WTC11 (cell line): ENCODE results near the gene CLPTM1L. TPM values are rescaled to one million over a fixed set of nuclear protein-coding genes. Genes with fewer than 3 reads are reported as not detected.
A peak's percentile ranks its signal among the peaks of the same experiment; 100 is the strongest.

Source experiments
- ESRRA ChIP-seq: sonication (generic); formaldehyde crosslinking; IDR thresholded peaks from 2 replicates; pipeline ENCODE4 v1.8.1; 2022; ENCODE audit warnings: mild to moderate bottlenecking, missing genetic modification reagents, borderline replicate concordance
- GABPB1 ChIP-seq: sonication (generic); formaldehyde crosslinking; IDR thresholded peaks from 2 replicates; pipeline ENCODE4 v1.8.1; 2023; ENCODE audit warnings: mild to moderate bottlenecking, missing genetic modification reagents
- HMGA2 ChIP-seq: fragments of 250-450 bp; sonication (Bioruptor Pico); IDR thresholded peaks from 2 replicates; pipeline ENCODE4 v1.4.0; 2021; ENCODE audit warnings: mild to moderate bottlenecking, moderate library complexity
- IRF2 ChIP-seq: sonication (generic); formaldehyde crosslinking; IDR thresholded peaks from 2 replicates; pipeline ENCODE4 v1.8.0; 2022; ENCODE audit warnings: low read depth, missing genetic modification reagents, borderline replicate concordance
- JAZF1 ChIP-seq: fragments of 250-450 bp; sonication (Bioruptor Pico); IDR thresholded peaks from 2 replicates; pipeline ENCODE4 v1.9.0; 2021; ENCODE audit warnings: moderate library complexity, mild to moderate bottlenecking, inconsistent platforms
- JUN ChIP-seq: sonication (generic); formaldehyde crosslinking; IDR thresholded peaks from 2 replicates; pipeline ENCODE4 v1.8.0; 2023; ENCODE audit warnings: mild to moderate bottlenecking, missing genetic modification reagents
- MYBL2 ChIP-seq: sonication (generic); formaldehyde crosslinking; IDR thresholded peaks from 2 replicates; pipeline ENCODE4 v1.8.1; 2023; ENCODE audit warnings: mild to moderate bottlenecking, moderate library complexity, missing genetic modification reagents
- PRRX2 ChIP-seq: fragments of 250-450 bp; sonication (Bioruptor Pico); IDR thresholded peaks from 2 replicates; pipeline ENCODE4 v1.8.0; 2021; ENCODE audit warnings: mild to moderate bottlenecking
- SMAD3 ChIP-seq: sonication (generic); formaldehyde crosslinking; IDR thresholded peaks from 2 replicates; pipeline ENCODE4 v1.8.0; 2022; ENCODE audit warnings: missing genetic modification reagents, mild to moderate bottlenecking, borderline replicate concordance
- SMAD4 ChIP-seq: sonication (generic); formaldehyde crosslinking; IDR thresholded peaks from 2 replicates; pipeline ENCODE4 v1.8.0; 2022; ENCODE audit warnings: mild to moderate bottlenecking, missing genetic modification reagents
- TCF7 ChIP-seq: sonication (generic); formaldehyde crosslinking; IDR thresholded peaks from 2 replicates; pipeline ENCODE4 v1.8.0; 2022; ENCODE audit warnings: mild to moderate bottlenecking, low read depth, missing genetic modification reagents, moderate library complexity
- ZNF396 ChIP-seq: fragments of 250-450 bp; sonication (Bioruptor Pico); IDR thresholded peaks from 2 replicates; pipeline ENCODE4 v1.8.0; 2021; ENCODE audit warnings: mild to moderate bottlenecking, moderate library complexity, borderline replicate concordance
- total RNA-seq: library from RNA; stranded (reverse); gene quantifications from 3 replicates; pipeline ENCODE4 v1.2.3, GENCODE V29; 2021
- TF ChIP-seq, protein P1 (sequence below): sonication (generic); formaldehyde crosslinking; IDR thresholded peaks from 2 replicates; pipeline ENCODE4 v1.8.0; 2022; ENCODE audit warnings: missing genetic modification reagents
- TF ChIP-seq, protein P2 (sequence below): fragments of 250-450 bp; sonication (Bioruptor Pico); conservative IDR thresholded peaks from 2 replicates; pipeline ENCODE4 v1.9.0; 2021; ENCODE audit warnings: mild to moderate bottlenecking
- TF ChIP-seq, protein P3 (sequence below): sonication (generic); formaldehyde crosslinking; IDR thresholded peaks from 2 replicates; pipeline ENCODE4 v1.8.1; 2023; ENCODE audit warnings: mild to moderate bottlenecking, missing genetic modification reagents, moderate library complexity
- TF ChIP-seq, protein P4 (sequence below): sonication (generic); formaldehyde crosslinking; conservative IDR thresholded peaks from 2 replicates; pipeline ENCODE4 v1.8.1; 2023; ENCODE audit warnings: mild to moderate bottlenecking, low read depth, missing genetic modification reagents, moderate library complexity
- TF ChIP-seq, protein P5 (sequence below): sonication (generic); formaldehyde crosslinking; IDR thresholded peaks from 2 replicates; pipeline ENCODE4 v1.8.1; 2023; ENCODE audit warnings: mild to moderate bottlenecking, missing genetic modification reagents
- TF ChIP-seq, protein P6 (sequence below): sonication (generic); formaldehyde crosslinking; IDR thresholded peaks from 2 replicates; pipeline ENCODE4 v1.8.1; 2023; ENCODE audit warnings: mild to moderate bottlenecking, missing genetic modification reagents
- TF ChIP-seq, protein P7 (sequence below): sonication (generic); formaldehyde crosslinking; IDR thresholded peaks from 2 replicates; pipeline ENCODE4 v1.8.1; 2022; ENCODE audit warnings: low read depth, missing genetic modification reagents, borderline replicate concordance
- TF ChIP-seq, protein P8 (sequence below): fragments of 250-450 bp; sonication (Bioruptor Pico); IDR thresholded peaks from 2 replicates; pipeline ENCODE4 v1.9.0; 2021; ENCODE audit warnings: mild to moderate bottlenecking
- TF ChIP-seq, protein P9 (sequence below): sonication (generic); formaldehyde crosslinking; IDR thresholded peaks from 2 replicates; pipeline ENCODE4 v1.8.0; 2022; ENCODE audit warnings: mild to moderate bottlenecking, missing genetic modification reagents

CLPTM1L gene
- total RNA-seq, 1 experiment from 2014 or later: 92.8 TPM

DNA sequence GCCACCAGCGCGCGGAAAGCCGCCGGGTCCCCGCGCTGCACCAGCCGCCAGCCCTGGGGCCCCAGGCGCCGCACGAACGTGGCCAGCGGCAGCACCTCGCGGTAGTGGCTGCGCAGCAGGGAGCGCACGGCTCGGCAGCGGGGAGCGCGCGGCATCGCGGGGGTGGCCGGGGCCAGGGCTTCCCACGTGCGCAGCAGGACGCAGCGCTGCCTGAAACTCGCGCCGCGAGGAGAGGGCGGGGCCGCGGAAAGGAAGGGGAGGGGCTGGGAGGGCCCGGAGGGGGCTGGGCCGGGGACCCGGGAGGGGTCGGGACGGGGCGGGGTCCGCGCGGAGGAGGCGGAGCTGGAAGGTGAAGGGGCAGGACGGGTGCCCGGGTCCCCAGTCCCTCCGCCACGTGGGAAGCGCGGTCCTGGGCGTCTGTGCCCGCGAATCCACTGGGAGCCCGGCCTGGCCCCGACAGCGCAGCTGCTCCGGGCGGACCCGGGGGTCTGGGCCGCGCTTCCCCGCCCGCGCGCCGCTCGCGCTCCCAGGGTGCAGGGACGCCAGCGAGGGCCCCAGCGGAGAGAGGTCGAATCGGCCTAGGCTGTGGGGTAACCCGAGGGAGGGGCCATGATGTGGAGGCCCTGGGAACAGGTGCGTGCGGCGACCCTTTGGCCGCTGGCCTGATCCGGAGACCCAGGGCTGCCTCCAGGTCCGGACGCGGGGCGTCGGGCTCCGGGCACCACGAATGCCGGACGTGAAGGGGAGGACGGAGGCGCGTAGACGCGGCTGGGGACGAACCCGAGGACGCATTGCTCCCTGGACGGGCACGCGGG lies 49.9 kb downstream of the CLPTM1L start, which contains the start of gene TERT (continued):
- TF ChIP-seq MYBL2: no peak
- TF ChIP-seq, protein P1, sequence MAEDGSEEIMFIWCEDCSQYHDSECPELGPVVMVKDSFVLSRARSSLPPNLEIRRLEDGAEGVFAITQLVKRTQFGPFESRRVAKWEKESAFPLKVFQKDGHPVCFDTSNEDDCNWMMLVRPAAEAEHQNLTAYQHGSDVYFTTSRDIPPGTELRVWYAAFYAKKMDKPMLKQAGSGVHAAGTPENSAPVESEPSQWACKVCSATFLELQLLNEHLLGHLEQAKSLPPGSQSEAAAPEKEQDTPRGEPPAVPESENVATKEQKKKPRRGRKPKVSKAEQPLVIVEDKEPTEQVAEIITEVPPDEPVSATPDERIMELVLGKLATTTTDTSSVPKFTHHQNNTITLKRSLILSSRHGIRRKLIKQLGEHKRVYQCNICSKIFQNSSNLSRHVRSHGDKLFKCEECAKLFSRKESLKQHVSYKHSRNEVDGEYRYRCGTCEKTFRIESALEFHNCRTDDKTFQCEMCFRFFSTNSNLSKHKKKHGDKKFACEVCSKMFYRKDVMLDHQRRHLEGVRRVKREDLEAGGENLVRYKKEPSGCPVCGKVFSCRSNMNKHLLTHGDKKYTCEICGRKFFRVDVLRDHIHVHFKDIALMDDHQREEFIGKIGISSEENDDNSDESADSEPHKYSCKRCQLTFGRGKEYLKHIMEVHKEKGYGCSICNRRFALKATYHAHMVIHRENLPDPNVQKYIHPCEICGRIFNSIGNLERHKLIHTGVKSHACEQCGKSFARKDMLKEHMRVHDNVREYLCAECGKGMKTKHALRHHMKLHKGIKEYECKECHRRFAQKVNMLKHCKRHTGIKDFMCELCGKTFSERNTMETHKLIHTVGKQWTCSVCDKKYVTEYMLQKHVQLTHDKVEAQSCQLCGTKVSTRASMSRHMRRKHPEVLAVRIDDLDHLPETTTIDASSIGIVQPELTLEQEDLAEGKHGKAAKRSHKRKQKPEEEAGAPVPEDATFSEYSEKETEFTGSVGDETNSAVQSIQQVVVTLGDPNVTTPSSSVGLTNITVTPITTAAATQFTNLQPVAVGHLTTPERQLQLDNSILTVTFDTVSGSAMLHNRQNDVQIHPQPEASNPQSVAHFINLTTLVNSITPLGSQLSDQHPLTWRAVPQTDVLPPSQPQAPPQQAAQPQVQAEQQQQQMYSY (CRISPR knock-in tag): no peak
- TF ChIP-seq, protein P2, sequence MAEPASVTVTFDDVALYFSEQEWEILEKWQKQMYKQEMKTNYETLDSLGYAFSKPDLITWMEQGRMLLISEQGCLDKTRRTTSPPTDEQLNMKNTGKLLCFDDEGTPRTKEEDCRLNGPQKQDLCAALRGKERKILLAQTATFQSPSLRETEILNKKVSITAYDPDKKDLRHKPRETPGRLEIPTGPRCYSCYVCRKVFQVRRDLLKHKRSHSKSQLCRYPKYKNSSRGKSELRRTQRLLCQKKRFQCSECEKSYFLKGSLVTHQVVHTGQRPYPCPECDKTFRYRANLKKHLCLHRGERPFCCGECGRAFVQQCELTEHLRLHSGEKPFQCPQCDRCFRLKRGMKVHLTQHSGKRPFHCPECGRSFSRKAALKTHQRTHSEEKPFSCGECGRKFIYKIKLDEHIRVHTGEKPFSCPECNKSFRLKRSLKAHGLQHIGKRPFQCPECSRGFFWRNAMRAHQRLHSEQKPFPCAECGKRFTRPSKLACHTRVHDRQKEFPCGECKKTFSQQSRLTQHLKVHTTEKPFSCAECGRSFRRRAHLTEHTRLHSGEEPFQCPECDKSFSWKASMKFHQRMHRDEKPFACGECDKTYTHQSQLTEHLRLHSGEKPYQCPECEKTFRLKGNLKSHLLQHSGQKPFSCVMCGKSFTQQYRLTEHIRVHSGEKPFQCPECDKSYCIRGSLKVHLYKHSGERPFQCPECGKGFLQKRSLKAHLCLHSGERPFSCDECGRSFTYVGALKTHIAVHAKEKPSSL (CRISPR knock-in tag): no peak
- TF ChIP-seq IRF2 (CRISPR knock-in tag): no peak
- no peak for TF ChIP-seq TCF7
- TF ChIP-seq, protein P3, sequence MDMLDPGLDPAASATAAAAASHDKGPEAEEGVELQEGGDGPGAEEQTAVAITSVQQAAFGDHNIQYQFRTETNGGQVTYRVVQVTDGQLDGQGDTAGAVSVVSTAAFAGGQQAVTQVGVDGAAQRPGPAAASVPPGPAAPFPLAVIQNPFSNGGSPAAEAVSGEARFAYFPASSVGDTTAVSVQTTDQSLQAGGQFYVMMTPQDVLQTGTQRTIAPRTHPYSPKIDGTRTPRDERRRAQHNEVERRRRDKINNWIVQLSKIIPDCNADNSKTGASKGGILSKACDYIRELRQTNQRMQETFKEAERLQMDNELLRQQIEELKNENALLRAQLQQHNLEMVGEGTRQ (CRISPR knock-in tag): peak; percentile 50; the same call in 1 of the 2 replicates
- TF ChIP-seq, protein P4, sequence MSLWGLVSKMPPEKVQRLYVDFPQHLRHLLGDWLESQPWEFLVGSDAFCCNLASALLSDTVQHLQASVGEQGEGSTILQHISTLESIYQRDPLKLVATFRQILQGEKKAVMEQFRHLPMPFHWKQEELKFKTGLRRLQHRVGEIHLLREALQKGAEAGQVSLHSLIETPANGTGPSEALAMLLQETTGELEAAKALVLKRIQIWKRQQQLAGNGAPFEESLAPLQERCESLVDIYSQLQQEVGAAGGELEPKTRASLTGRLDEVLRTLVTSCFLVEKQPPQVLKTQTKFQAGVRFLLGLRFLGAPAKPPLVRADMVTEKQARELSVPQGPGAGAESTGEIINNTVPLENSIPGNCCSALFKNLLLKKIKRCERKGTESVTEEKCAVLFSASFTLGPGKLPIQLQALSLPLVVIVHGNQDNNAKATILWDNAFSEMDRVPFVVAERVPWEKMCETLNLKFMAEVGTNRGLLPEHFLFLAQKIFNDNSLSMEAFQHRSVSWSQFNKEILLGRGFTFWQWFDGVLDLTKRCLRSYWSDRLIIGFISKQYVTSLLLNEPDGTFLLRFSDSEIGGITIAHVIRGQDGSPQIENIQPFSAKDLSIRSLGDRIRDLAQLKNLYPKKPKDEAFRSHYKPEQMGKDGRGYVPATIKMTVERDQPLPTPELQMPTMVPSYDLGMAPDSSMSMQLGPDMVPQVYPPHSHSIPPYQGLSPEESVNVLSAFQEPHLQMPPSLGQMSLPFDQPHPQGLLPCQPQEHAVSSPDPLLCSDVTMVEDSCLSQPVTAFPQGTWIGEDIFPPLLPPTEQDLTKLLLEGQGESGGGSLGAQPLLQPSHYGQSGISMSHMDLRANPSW (CRISPR knock-in tag): 0 out of 2 replicates have a peak, but pooled peaks have one; percentile 43
- TF ChIP-seq ZNF396: no peak
- TF ChIP-seq PRRX2: no peak
- TF ChIP-seq, protein P5, sequence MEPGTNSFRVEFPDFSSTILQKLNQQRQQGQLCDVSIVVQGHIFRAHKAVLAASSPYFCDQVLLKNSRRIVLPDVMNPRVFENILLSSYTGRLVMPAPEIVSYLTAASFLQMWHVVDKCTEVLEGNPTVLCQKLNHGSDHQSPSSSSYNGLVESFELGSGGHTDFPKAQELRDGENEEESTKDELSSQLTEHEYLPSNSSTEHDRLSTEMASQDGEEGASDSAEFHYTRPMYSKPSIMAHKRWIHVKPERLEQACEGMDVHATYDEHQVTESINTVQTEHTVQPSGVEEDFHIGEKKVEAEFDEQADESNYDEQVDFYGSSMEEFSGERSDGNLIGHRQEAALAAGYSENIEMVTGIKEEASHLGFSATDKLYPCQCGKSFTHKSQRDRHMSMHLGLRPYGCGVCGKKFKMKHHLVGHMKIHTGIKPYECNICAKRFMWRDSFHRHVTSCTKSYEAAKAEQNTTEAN (CRISPR knock-in tag): no peak
- TF ChIP-seq, protein P6, sequence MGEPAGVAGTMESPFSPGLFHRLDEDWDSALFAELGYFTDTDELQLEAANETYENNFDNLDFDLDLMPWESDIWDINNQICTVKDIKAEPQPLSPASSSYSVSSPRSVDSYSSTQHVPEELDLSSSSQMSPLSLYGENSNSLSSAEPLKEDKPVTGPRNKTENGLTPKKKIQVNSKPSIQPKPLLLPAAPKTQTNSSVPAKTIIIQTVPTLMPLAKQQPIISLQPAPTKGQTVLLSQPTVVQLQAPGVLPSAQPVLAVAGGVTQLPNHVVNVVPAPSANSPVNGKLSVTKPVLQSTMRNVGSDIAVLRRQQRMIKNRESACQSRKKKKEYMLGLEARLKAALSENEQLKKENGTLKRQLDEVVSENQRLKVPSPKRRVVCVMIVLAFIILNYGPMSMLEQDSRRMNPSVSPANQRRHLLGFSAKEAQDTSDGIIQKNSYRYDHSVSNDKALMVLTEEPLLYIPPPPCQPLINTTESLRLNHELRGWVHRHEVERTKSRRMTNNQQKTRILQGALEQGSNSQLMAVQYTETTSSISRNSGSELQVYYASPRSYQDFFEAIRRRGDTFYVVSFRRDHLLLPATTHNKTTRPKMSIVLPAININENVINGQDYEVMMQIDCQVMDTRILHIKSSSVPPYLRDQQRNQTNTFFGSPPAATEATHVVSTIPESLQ (CRISPR knock-in tag): no peak
- TF ChIP-seq HMGA2 (CRISPR knock-in tag): no peak
- TF ChIP-seq, protein P7, sequence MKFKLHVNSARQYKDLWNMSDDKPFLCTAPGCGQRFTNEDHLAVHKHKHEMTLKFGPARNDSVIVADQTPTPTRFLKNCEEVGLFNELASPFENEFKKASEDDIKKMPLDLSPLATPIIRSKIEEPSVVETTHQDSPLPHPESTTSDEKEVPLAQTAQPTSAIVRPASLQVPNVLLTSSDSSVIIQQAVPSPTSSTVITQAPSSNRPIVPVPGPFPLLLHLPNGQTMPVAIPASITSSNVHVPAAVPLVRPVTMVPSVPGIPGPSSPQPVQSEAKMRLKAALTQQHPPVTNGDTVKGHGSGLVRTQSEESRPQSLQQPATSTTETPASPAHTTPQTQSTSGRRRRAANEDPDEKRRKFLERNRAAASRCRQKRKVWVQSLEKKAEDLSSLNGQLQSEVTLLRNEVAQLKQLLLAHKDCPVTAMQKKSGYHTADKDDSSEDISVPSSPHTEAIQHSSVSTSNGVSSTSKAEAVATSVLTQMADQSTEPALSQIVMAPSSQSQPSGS (CRISPR knock-in tag): no peak
- TF ChIP-seq JAZF1 (CRISPR knock-in tag): no peak
- TF ChIP-seq GABPB1 (CRISPR knock-in tag): no peak
- TF ChIP-seq, protein P8, sequence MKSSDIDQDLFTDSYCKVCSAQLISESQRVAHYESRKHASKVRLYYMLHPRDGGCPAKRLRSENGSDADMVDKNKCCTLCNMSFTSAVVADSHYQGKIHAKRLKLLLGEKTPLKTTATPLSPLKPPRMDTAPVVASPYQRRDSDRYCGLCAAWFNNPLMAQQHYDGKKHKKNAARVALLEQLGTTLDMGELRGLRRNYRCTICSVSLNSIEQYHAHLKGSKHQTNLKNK (CRISPR knock-in tag): no peak
- TF ChIP-seq SMAD3: no peak
- TF ChIP-seq, protein P9, sequence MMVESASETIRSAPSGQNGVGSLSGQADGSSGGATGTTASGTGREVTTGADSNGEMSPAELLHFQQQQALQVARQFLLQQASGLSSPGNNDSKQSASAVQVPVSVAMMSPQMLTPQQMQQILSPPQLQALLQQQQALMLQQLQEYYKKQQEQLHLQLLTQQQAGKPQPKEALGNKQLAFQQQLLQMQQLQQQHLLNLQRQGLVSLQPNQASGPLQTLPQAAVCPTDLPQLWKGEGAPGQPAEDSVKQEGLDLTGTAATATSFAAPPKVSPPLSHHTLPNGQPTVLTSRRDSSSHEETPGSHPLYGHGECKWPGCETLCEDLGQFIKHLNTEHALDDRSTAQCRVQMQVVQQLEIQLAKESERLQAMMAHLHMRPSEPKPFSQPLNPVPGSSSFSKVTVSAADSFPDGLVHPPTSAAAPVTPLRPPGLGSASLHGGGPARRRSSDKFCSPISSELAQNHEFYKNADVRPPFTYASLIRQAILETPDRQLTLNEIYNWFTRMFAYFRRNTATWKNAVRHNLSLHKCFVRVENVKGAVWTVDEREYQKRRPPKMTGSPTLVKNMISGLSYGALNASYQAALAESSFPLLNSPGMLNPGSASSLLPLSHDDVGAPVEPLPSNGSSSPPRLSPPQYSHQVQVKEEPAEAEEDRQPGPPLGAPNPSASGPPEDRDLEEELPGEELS (CRISPR knock-in tag): peak; percentile 28; the same call in 1 of the 2 replicates
- no peak; the same call in 1 of the 2 replicates for TF ChIP-seq SMAD4 (CRISPR knock-in tag)
- no peak for TF ChIP-seq ESRRA (CRISPR knock-in tag)
- no peak for TF ChIP-seq JUN (CRISPR knock-in tag)
